ENCODE measurements around the gene TMOD4.
"Not testable (repeated sequence)": the region's sequence is repeated elsewhere in the genome, so short reads cannot be mapped to it uniquely, and the experiment has no call there.

DNA sequence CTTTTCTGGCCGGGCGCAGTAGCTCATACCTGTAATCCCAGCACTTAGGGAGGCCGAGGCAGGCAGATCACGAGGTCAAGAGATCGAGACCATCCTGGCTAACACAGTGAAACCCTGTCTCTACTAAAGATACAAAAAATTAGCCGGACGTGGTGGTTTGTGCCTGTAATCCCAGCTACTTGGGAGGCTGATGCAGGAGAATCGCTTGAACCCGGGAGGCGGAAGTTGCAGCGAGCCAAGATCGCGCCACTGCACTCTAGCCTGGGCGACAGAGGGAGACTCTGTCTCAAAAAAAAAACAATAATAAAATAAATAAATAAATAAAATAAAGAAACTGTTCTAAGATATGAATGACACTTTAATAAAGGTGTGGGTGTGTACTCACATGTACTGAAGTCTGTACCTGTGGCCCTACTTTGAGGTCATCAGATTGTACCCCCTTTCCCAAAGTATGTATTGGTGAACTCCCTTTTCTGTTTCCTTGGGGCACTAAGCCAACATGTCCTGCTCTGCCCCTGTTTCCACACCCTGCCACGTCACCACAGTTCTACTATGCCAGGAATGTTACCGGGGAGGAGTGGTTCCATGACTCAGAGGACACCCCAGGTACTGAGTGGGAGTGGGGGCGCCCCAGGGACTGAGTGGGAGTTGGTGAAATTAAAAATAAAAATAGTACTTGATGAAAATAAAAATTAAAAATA, 19.3 kb upstream of the TMOD4 start:
- TF ChIP-seq CTCF (conservative IDR thresholded peaks at IDR 0.05); ZFX (IDR thresholded peaks at IDR 0.05): not testable (repeated sequence)
